Activated naive CD4-positive, alpha-beta T cell (primary cell): ENCODE measurements around the gene SLC35F4.

Source experiments
- DNase-seq, 4 experiments: peaks; one replicate each; lab custom pipeline; 2025; lab: John Stamatoyannopoulos, UW

The SLC35F4 gene

DNA sequence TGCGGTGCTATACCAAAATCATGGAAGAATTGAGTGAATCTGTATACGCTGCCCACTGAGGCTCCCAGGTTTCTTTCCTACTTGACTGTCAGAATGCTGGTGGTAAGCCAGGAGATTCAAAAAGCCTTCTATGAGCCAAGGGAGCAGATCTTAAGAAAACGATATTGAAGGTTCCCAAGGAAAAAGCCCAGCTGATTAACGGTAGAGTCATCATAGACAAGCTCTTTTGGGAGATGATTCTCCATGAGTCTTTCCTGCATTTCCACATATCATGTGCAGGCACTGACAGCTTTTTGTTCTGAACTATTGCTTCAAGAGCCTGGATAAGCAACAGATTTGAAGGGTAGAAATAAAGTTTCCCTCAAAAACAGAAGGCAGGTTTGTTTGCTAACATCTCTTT lies 17.5 kb downstream of the SLC35F4 start:
- no peak for DNase-seq

DNA sequence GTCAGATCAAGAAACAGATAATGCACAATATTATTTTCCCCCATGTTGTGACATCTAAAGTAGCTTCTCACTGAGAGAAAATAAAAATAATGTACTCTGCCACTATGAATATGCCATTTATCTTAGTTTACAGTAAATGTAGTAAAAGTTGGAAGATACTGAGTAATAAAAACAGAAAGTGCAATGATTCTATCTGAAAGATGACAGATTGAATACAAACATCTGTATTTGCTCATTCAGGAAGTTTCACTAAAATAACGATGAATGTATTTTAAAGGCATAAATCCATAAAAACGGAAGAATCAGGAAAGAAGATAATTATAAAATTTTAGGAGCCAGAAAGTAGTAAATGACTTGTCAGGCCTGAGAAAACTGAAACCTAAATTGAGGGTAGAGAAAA lies 18.2 kb downstream of the SLC35F4 start:
- no peak for DNase-seq

DNA sequence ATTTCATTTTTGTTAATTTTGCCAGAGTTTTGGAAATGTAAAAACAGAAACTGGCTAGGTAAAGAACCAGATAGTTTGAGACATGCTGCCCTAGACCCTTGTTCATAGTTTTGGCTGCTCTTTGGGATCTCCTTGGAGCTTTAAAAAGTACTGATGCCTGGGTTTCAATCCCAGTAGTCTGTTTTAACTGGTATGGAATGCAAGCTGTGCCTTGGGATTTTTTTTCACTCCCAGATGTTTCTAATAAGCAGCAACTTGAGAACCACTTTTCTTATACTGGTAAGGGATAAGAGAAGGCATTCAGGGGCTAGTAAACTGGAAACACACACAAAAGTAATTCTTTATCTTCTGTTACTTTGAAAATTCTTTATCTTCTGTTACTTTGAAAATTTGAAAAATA lies 18.8 kb downstream of the SLC35F4 start:
- no peak for DNase-seq

DNA sequence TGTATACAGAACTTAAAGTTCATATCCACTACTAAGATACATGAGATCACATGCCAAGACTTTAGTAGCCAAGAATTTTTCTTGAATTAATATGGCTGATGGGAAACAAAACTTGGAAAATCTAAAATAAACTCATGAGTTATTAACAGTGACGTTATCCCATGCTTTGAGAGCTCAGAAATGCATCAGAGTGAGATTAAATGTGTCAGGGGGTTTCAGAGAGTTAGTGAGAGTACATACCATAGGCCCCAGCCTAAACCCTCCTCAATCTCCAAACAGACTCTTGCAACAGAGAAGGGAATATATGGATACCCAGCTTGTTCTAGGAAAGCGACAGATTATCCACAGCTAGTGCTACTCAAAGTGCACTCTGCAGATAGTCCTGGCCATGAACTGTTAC lies 19.3 kb downstream of the SLC35F4 start:
- no peak for DNase-seq

DNA sequence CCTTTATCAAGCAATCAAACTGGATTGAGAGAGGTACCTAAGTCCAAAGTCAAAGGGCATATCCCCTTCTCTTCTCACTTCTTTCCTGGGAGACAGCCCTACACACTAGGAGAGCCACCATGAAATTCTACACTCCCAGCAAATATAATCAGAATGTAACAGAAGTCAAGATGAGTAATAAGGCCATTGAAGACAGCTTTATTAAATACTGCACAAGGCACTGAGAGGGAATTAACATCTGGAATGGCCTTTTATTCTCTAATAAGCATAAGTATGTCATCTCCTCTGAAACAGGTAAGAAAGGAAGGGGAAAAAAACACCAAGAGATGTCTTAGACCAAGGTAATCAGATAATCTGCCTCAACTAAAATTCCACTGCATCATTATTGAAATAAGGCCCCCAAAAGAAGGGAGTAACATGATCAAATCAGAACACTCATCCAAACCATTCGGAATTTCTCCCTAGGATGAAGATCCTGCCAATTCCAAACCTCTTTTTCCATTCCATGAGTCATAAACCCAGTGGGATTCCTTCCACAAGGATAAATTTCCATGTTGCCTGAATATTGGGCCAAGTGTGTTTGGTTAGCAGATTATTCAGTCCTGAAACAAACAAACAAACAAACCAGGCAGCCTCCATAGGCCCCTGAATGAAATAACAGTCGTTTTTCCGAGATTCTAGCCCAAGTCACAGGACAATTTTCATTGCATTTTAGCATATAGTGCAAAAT lies 19.9 kb downstream of the SLC35F4 start:
- no peak for DNase-seq

DNA sequence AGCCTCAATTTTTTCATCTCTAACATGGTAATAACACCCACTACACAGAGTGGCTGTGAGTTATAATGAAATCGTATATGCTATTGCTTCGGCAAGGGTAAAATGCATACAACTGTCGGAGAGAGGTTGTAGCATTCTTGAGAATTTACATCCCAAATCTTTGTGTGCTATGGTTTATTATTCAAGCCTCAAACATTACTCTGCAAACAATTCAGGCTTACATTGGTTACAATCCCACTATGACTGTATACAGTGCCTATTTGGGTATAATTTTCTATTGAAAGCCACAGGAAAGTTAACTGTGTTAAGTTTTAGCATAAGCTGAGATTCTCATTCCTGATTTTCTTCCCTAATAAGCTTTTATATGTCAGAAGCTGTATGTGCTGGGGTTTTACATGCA lies 20.6 kb downstream of the SLC35F4 start:
- DNase-seq, result no peak

DNA sequence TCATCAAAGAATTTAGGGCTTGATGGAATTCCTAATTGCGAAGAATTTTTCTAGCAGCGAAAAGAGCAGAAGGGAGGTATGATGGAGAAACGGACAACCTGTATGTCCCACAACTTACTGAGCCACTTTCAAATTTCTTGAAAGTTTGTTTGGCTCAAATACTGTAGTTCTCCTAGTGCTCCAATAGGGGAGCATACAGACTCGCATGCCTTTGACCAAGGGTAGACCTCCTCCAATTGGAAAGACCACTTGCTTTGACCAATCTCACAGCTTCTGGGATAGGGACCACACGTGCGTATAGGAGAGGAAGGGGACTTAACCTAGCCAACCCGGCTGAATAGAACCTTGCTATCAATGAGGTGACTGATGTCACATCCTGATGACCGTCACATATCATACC lies 28.6 kb downstream of the SLC35F4 start:
- no peak for DNase-seq

DNA sequence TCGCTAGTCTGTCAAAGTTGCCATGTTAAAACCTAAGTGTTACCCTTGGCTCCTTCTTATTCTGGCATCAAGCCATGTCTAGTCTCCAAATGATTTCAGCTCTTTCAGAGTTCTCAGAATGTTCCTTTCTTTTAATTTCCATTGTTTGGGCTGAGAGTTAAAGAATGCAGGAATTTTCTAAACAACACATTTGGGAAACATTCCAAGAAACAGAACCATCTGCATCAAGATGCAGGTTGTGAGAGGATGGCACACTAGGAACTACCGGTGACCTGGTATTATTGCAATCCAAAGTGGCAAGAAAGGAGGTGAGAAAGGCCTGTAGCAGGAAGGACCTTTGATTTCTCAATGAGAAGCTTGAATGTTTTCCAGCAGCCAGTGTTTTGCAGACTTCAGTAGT lies 30.1 kb downstream of the SLC35F4 start:
- no peak for DNase-seq

DNA sequence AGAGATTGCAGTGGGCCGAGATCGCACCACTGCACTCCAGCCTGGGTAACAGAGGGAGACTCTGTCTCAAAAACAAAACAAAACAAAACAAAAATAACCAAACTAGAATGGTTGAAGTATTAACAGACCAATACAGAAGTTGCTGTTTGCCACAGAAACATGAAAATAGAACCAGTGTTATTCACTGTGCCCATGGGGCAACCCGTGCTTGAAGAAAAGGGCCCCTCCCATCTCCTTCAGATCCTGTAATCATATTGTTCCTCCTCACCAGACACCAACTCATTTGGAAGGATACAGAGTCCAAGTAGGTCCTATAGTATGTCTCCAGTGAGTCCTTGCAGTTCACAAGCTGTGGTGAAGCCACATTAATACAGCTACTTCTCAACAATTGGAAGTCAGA lies 30.9 kb downstream of the SLC35F4 start:
- DNase-seq, result no peak

DNA sequence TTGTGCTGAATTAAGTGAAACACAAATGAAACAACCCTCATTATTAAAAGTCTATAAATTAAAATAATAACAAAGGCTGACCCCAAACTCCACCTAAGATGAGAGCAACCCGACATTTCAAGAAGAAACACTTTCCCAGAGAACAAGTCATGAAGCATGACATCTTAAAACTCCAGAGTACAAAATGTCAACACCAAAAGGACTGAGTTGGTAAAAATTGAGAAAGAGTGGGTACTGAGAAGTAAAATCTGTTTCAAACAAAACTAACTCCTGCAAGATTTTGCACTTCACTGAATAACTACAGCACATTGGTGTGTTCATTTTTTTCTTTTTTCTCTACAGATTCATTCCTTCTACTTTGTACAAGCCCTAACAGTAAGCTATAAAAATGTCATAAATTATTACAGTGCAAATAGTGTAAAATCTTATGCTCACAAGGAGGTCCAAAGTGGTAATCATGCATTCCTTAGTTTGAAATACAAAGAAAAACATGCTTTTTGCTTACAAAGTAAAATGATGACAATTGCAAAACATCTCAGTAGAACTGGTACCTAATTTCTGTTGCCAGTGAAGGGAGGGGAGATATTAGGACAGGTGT lies 31.8 kb downstream of the SLC35F4 start:
- no peak for DNase-seq

DNA sequence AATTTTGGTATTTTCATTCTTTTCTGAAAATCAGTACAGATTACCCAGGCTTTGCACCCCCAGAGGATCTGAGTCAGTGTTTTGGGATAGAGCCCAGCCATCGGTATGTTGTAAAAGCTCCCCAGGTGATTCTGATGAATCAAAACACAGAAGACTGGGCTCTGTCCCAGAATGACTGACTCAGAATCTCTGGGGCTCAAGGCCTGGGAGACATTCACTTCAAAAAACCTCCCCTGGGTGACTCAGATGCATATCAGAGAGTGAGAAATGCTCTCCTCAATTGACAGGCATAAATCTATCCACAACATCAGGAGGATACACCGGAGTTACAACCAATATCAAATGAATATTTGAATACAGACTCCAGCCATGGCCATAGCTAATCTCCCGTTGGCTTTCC lies 32.6 kb downstream of the SLC35F4 start:
- DNase-seq, result no peak

DNA sequence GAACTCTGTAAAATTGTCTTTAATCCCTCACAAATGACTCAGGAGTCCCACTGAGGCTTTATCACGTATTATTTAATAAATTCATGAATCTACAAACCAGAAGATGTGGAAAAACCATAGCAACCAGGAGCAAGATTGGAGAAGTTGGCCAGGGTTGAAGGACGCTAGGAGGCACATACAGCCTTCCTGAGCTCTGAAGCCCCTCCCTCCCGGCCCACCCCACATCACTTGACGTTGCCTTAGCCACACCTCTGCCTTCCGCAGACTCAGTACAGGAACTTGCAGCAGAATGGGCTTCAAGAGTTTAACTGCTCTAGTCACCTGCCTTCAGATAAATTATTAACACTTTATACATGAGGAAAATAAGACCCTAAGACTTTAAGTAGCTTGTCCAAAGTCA lies 33.9 kb downstream of the SLC35F4 start:
- DNase-seq, result no peak

DNA sequence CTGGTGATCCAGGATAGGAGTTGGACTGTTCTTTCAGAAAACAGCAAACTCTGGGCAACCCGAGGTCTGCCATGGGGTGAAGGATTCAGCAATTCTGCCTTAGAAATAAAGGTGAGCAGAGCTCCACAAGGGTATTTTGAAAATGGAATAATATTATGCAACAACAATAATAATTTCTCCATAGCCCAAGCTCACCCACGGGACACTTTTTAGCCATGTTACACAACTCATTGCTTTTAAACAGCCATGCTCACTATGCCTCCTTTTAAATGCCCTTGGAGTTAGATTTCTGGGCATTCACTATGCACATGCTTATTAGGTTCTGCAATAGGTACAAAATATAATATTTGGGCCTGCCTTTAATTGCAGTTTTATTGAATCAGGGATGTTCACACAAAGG lies 37.2 kb downstream of the SLC35F4 start:
- DNase-seq, result no peak

DNA sequence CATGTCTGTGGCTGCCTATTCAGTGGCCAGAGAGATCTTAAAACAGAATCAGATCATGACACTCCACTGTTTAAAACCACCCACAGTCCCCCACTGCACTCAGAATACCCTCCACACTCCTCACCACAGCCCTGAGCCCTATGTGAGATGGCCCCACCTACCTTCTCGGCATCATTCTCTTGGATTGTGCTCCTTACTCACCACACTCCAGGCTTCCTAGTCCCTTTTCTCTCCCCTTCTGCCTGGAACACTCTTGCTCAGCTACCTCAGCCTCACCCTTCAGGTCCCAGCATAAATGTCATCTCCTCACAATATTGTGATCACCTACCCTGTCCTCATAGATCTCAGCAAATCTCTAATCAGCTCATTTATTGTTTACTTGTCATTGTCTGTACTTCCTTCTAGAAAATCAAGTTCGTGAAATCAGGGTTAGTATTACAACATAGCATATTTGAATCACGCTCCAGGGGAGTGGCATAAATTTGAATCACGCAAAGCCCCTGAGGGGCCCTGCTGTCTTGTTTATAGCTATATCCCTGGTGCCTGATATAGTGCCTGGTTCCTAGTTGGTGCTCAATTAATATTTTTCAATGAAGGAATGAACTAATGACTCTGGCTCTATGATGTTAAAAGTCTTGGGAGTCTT lies 42.8 kb downstream of the SLC35F4 start:
- no peak for DNase-seq

DNA sequence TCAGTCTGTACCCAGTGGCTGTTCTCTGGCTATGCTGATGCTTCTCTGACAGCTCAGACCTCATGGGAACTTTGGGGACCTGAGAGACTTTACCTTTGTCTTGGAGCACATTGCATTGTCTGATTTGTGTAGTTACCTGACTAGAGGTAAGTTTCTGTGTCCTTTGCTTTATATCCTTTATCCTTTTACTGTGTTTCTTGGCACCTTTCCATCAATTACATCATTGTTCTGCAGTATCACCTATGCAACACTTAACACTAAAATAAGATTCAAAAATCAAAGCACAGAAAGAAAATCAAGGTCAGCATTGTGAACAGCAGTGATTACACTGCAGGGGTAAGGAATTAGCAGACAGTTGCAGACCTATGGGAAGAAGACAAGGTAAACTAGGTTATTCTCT lies 43.8 kb downstream of the SLC35F4 start:
- DNase-seq, result no peak

DNA sequence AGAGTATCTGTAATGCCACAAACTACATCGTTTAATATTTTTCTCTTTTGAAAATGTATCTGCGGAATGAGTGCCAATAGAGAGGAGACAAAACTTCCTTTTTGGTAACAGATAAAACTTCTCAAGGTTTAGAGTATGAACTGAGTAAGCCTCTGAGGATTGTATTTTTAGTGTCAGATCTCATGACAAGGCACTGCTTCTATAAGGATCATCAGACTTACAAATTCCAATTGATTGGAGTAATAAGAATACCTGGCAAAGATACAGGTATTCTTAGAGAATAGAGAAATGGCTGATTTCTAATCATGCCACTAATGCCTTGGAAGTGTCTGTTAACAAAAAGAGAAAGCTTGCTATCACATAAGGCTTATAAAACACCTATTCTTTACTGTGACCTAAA lies 45.3 kb downstream of the SLC35F4 start:
- no peak for DNase-seq

DNA sequence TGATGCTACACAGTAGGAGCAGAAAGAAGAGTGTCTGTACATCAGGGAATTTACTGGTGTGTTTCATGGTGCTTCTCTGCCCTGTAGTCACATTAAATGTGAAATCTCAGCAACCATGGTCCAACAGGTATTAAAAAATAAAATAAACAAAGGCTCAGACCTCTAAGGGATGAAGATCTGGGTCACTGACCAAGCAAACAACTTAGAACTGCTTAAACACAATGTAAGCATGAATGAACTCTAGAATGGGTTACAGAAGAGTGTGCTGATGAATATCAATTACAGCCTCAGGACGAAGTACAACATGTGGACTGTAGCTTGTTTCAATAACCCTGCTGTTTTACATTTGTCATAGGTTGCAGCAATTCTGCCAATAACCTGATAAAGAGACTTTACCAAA lies 47.4 kb downstream of the SLC35F4 start:
- DNase-seq, result no peak

DNA sequence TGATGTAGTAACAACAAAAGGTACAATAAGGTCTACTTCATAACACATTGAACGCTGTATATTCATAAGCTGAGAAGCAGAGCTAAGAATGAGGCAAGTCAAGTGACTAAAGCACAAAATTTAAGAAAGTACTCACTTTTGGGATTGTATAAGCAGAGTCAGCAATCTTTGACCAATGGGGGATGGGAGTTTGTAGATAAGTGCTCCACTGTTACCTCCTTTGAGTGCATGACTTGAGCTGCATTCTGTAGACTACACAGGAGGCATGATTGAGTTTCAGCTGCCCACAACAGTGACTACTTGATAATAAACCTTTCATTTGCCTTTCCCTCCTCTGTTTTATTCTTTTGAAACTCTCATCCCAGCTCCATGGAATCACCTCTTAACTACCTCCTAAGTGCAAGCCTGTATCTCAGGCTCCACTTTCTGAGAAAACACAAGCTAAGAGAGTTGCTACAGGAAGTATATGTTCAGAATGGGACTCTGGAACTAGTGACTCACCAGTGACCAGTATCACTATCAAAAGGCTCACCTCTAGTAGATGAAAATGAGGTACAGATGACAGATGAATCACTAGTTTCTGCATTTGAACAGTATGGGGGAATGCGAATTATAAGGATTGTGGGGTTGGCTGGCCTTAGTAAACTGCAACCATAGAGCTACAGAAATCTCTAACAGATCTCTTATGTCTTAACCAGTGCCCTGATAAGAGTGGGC lies 49.2 kb downstream of the SLC35F4 start:
- no peak for DNase-seq

DNA sequence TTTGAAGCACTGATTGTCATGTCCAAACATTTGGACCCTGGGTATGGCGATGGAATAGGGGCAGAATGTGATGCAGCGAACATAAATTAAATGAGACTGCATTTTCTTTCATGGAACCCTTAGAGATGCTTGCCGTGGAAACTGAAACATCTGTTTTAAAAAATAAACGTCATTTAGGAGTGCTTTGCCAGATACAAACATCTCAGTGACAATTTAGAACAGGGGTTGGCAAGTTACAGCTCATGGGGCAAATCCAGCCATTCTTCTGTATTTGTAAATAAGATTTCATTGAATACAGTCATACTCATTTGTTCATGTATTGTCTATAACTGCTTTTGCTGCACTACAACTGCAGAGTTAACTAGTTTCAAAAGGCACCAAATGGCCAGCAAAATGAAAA lies 51.2 kb downstream of the SLC35F4 start:
- no peak for DNase-seq

DNA sequence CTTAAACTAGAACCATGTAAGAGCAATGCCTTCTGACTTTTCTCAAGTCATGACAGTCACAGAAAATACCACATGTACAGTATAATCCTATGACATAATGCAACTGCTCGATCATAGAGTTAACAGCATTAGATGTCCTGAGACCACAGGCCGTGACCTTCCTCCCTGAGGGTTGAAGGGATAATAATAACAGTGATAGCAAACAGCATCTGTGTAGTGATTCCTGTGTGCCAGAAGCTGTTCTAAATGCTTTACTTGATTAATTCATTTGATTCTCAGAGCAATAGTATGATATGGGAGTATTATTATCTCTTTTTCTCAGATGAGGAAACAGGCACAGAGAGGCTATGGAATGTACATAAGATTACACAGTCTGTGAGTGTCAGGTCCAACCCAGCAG lies 53.2 kb downstream of the SLC35F4 start:
- no peak for DNase-seq

DNA sequence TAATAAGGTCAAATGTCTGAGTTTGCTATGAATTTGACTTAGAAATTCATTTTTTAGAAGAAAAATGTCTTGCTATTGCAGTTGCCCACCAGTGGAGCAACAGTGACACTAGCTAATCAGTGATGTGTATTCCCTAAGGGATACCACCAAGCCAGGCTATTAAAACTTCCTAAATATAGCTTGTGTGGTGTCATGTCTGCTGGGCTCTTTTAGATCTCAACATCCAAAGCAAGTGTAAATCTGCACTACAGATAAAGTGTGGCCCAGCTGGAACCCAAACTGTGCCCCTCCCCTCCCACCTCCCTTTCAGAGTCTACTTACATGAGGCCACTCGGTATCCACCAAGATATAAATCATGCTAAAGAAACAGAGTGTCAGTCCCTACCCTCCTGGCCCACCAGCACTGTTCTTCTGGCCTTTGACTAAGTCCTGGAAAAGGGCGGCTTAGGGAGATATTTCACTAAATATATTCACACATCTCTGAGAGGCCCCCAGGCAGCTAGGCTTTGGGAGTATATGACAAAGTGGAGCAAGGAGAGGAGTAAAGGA lies 53.8 kb downstream of the SLC35F4 start:
- no peak for DNase-seq

DNA sequence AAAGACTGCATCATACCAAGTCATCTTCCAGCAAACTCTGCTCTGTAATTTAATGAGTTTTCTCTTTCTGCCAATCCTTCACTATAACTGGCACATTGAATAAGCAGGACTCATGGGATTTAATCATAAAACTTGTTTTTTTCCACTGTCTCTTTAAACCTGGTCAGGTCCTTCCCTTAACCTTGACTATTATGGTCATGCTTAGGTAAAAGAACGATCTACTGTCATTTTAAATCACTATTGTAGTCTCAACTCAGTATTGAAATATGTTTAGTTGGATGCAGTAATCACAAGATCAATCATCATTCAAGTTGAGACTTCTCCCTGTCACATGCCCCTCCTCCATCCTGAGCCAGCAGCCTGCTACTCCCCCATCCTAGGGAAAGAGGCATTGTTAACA lies 56.1 kb downstream of the SLC35F4 start:
- no peak for DNase-seq

DNA sequence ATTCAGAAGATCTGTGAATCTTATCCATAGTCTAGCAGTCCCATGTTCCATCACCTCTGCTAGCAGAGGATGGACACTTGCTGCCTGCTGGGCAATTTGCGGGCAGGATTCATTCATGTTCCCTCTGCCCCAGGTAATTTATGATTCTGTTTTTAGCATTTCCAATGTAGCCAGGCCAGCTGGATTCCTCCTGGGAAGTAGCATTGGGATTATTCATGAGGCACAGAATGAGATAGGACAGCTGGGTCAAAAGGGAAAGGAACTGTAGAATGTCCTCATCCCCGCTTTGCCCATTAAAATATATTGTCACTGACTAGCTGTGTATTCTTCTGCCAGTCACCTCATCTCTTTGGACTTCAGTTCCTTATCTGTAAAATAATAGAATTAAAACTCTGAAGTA lies 68.7 kb downstream of the SLC35F4 start:
- no peak for DNase-seq
